GM10266 (cell line): ENCODE results near the gene NDFIP2.
A peak's percentile ranks its signal among the peaks of the same experiment; 100 is the strongest.

Experiments
- DNase-seq: peaks from one replicate; pipeline ENCODE4 v3.0.0; 2012; ENCODE audit errors: extremely low spot score
- CTCF ChIP-seq: IDR thresholded peaks from 2 replicates; pipeline ENCODE4 v1.5.1; 2012; ENCODE audit warnings: mild to moderate bottlenecking, low read depth; ENCODE audit not compliant: control insufficient read depth, insufficient read depth; ENCODE audit errors: missing control alignments

NDFIP2 gene

DNA sequence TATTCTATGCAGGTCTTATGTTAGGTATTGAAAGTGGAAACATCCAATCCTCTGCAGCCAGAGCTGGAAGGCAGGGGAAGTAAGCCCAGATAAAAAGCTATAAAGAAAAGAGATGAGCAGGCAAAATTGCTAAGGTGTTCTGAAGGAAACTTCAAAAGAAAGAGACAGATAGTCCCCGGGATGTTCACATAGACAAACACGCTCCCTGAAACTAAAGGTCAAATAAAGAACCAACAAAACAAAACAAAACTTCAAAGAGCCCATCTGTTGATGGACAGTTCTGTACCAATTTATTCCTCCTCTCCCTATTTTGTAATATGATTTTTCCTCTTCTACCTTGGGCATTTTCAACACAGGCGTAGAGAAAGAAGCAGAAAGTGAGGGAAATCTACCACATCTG lies 11.3 kb upstream of the NDFIP2 start:
- no peak for TF ChIP-seq CTCF
- DNase-seq: no peak

DNA sequence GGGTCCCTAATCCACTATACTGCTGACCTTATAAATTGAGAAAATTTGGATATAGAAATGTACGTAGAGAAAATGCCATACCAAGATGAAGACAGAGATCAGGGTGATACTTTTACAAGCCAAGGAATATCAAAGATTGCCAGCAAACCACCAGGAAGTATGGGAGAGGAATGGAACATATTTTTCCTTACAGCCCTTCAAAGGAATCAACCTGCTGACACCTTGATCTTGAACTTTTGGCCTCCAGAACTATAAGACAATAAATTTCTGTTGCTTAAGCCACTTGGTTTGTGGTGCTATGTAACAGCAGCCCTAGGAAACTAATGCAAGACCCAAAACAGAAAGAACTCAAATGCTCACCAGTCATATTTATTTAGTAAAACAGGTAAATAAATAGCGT lies 10.3 kb upstream of the NDFIP2 start:
- DNase-seq: no peak
- TF ChIP-seq CTCF: no peak

DNA sequence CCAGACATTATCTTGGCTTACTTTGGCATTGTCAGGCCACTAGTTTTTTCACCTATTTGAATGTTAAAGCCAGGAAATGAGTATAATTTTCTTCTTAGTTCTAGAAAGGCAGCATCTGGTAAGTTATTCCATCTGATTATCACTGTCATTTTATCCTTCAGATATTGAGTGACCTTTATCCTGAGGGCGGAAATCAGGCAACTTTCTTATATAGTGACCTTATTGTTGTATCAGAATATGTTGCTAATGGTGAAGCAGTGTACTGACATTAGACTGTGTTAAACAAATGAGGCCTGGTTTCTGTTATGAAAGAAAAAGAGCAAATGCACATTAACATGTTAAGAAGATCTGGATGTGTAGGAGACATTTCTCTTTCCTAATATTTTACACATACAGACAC lies 5.4 kb upstream of the NDFIP2 start:
- TF ChIP-seq CTCF: no peak
- DNase-seq: no peak

DNA sequence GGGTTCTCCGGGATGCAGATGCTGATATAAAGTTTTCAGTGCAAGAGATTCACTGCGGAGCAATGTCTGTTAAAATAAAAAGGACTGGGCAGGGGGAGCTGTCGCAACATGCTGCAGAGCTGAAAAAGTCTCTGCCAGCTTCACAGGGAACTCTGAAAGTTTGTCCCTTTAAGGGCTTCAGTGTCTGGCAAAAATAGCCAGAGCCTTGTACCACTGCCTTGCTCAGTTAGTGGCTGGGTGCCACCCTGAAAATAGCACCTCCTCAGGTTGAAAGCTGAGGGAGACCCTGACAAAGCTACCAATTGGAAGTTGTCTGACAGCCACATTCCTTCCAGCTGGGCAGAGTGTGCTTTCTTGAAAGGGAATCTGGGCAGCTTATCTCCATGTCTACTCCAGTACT lies 3.0 kb upstream of the NDFIP2 start:
- DNase-seq: no peak
- TF ChIP-seq CTCF: no peak

GRCh38 chr13:79479882-79480281 lies 1.1 kb upstream of the NDFIP2 start:
- DNase-seq: no peak
- no peak for TF ChIP-seq CTCF

DNA sequence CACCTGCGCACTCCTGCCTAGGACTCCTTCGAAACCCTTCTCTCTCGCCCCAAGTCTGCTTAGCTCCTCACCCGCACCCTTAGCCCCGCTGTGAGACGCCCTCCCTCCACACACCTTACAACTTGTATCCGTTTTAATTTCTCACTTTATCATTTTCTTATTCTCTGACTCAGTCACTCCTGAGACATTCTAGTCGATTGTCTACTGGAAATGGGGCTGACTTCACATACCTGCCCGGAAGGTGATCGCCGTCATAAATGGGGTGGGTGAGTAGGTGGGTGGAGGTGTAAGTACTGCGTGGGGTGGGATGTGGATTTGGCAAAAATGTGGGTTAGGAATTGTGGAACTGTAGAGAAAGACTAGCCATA lies 714 bp downstream of the NDFIP2 start:
- peak; percentile 12 for DNase-seq
- no peak for TF ChIP-seq CTCF

GRCh38 chr13:79482281-79482970 lies 1.5 kb downstream of the NDFIP2 start:
- no peak for DNase-seq
- TF ChIP-seq CTCF: no peak
